ENCODE results near the gene TBCEL.

Gene TBCEL

DNA sequence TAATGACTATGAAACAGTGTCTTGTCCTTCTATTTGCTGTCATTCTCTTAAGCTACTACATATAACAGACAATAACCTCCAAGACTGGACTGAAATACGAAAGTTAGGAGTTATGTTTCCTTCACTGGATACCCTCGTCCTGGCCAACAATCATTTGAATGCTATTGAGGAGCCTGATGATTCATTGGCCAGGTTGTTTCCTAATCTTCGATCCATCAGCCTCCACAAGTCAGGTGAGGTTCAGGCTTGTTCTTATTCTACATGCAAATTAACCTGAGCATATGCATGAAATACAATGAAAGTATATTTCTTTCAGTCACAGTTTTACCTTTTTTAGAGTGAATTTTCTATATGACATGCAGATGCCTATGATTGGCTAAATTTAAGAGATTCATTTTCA is 31.2 kb downstream of the TBCEL start:
- Histone ChIP-seq H3K9me3 (ENCODE audit: control insufficient read depth, insufficient read depth, low read length) (no peaks in the 10 kb centered on the region), H4K20me1 (ENCODE audit: control insufficient read depth, insufficient read depth, low read depth, low read length) (no peaks in the 10 kb centered on the region), H3K4me3 (ENCODE audit: low read length) (no peak overlapping the region), H3K4me1 (ENCODE audit: control insufficient read depth, low read length) (no peaks in the 10 kb centered on the region), H3K27ac (ENCODE audit: low read depth, low read length) (no peak overlapping the region), H3K9me2 (replicated peaks; ENCODE audit: control insufficient read depth, low read length) (no peaks in the 10 kb centered on the region), H3F3A (ENCODE audit: control insufficient read depth, insufficient read depth) (no peaks in the 10 kb centered on the region), H3K27me3 (ENCODE audit: control insufficient read depth, low read length) (no peaks in the 10 kb centered on the region), H3K79me2 (ENCODE audit: control insufficient read depth, low read length) (no peaks in the 10 kb centered on the region), H3K36me3 (ENCODE audit: control insufficient read depth, low read length) (peaks cover 36% of the 10 kb centered on the region), H3K4me2 (ENCODE audit: low read length) (no peak overlapping the region)
- TF ChIP-seq EZH2phosphoT487 (IDR thresholded peaks at IDR 0.05; ENCODE audit: borderline replicate concordance, low read length), result no peak
- TF ChIP-seq, protein P1, sequence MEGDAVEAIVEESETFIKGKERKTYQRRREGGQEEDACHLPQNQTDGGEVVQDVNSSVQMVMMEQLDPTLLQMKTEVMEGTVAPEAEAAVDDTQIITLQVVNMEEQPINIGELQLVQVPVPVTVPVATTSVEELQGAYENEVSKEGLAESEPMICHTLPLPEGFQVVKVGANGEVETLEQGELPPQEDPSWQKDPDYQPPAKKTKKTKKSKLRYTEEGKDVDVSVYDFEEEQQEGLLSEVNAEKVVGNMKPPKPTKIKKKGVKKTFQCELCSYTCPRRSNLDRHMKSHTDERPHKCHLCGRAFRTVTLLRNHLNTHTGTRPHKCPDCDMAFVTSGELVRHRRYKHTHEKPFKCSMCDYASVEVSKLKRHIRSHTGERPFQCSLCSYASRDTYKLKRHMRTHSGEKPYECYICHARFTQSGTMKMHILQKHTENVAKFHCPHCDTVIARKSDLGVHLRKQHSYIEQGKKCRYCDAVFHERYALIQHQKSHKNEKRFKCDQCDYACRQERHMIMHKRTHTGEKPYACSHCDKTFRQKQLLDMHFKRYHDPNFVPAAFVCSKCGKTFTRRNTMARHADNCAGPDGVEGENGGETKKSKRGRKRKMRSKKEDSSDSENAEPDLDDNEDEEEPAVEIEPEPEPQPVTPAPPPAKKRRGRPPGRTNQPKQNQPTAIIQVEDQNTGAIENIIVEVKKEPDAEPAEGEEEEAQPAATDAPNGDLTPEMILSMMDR (IDR thresholded peaks at IDR 0.05; ENCODE audit: low read depth, low read length, poor library complexity, severe bottlenecking), result no peak

DNA sequence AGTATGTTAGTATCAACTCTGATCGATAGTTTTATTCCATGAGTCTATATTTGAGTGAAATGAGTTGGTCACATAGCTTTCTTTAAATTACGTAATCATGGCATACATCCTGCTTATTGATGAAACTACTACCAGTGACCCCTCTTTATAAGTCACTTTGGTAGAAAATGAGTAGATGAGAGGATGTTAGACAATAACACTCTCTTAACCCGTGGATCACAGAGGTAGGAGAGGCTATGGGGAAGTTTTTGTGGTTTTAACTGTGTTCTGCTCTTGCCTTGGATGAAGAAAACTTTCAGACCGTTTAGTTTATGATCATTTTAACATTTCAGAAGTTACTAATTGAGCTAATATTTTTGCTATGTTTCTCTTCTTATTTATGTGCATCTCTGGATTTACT is 34.0 kb downstream of the TBCEL start:
- Histone ChIP-seq H4K20me1 (ENCODE audit: control insufficient read depth, insufficient read depth, low read depth, low read length) (no peaks in the 10 kb centered on the region), H3K4me2 (ENCODE audit: low read length) (no peak overlapping the region), H3K79me2 (ENCODE audit: control insufficient read depth, low read length) (no peaks in the 10 kb centered on the region), H3K27me3 (ENCODE audit: control insufficient read depth, low read length) (no peaks in the 10 kb centered on the region), H3K36me3 (ENCODE audit: control insufficient read depth, low read length) (peaks cover 43% of the 10 kb centered on the region), H3F3A (ENCODE audit: control insufficient read depth, insufficient read depth) (no peaks in the 10 kb centered on the region), H3K9me2 (replicated peaks; ENCODE audit: control insufficient read depth, low read length) (no peaks in the 10 kb centered on the region), H3K9me3 (ENCODE audit: control insufficient read depth, insufficient read depth, low read length) (no peaks in the 10 kb centered on the region), H3K4me3 (ENCODE audit: low read length) (no peak overlapping the region), H3K27ac (ENCODE audit: low read depth, low read length) (no peak overlapping the region), H3K4me1 (ENCODE audit: control insufficient read depth, low read length) (no peaks in the 10 kb centered on the region)
- no peak for TF ChIP-seq EZH2phosphoT487 (IDR thresholded peaks at IDR 0.05; ENCODE audit: borderline replicate concordance, low read length)
- TF ChIP-seq, protein P1 (IDR thresholded peaks at IDR 0.05; ENCODE audit: low read depth, low read length, poor library complexity, severe bottlenecking), result no peak

GRCh38 chr11:121058941-121059340 is 35.0 kb downstream of the TBCEL start:
- H4K20me1 ChIP-seq (ENCODE audit: control insufficient read depth, insufficient read depth, low read depth, low read length), result no peaks in the 10 kb centered on the region
- H3K9me2 ChIP-seq (replicated peaks; ENCODE audit: control insufficient read depth, low read length), result no peaks in the 10 kb centered on the region
- no peaks in the 10 kb centered on the region for H3K4me1 ChIP-seq (ENCODE audit: control insufficient read depth, low read length)
- no peak overlapping the region for H3K4me2 ChIP-seq (ENCODE audit: low read length)
- H3K9me3 ChIP-seq (ENCODE audit: control insufficient read depth, insufficient read depth, low read length), result no peaks in the 10 kb centered on the region
- H3F3A ChIP-seq (ENCODE audit: control insufficient read depth, insufficient read depth), result no peaks in the 10 kb centered on the region
- no peak overlapping the region for H3K4me3 ChIP-seq (ENCODE audit: low read length)
- H3K36me3 ChIP-seq (ENCODE audit: control insufficient read depth, low read length), result peaks cover 36% of the 10 kb centered on the region
- no peaks in the 10 kb centered on the region for H3K79me2 ChIP-seq (ENCODE audit: control insufficient read depth, low read length)
- H3K27me3 ChIP-seq (ENCODE audit: control insufficient read depth, low read length), result no peaks in the 10 kb centered on the region
- TF ChIP-seq, protein P1 (IDR thresholded peaks at IDR 0.05; ENCODE audit: low read depth, low read length, poor library complexity, severe bottlenecking), result no peak
- TF ChIP-seq EZH2phosphoT487 (IDR thresholded peaks at IDR 0.05; ENCODE audit: borderline replicate concordance, low read length), result no peak
- no peak overlapping the region for H3K27ac ChIP-seq (ENCODE audit: low read depth, low read length)

GRCh38 chr11:121059605-121060004 is 35.7 kb downstream of the TBCEL start:
- Histone ChIP-seq H3K9me2 (replicated peaks; ENCODE audit: control insufficient read depth, low read length) (no peaks in the 10 kb centered on the region), H3K36me3 (ENCODE audit: control insufficient read depth, low read length) (peaks cover 36% of the 10 kb centered on the region), H3F3A (ENCODE audit: control insufficient read depth, insufficient read depth) (no peaks in the 10 kb centered on the region), H4K20me1 (ENCODE audit: control insufficient read depth, insufficient read depth, low read depth, low read length) (no peaks in the 10 kb centered on the region), H3K4me1 (ENCODE audit: control insufficient read depth, low read length) (no peaks in the 10 kb centered on the region), H3K27me3 (ENCODE audit: control insufficient read depth, low read length) (no peaks in the 10 kb centered on the region), H3K4me2 (ENCODE audit: low read length) (no peak overlapping the region), H3K27ac (ENCODE audit: low read depth, low read length) (no peak overlapping the region), H3K79me2 (ENCODE audit: control insufficient read depth, low read length) (no peaks in the 10 kb centered on the region), H3K9me3 (ENCODE audit: control insufficient read depth, insufficient read depth, low read length) (no peaks in the 10 kb centered on the region), H3K4me3 (ENCODE audit: low read length) (no peak overlapping the region)
- TF ChIP-seq, protein P1 (IDR thresholded peaks at IDR 0.05; ENCODE audit: low read depth, low read length, poor library complexity, severe bottlenecking), result no peak
- no peak for TF ChIP-seq EZH2phosphoT487 (IDR thresholded peaks at IDR 0.05; ENCODE audit: borderline replicate concordance, low read length)

Measured in DOHH2 (cell line).